ENCODE measurements around the gene DHX9. TPM values are rescaled to one million over a fixed set of nuclear protein-coding genes. Genes with fewer than 3 reads are reported as not detected.

DHX9 gene
- total RNA-seq, 1 experiment from 2014 or later, result 180 TPM

GRCh38 chr1:182857212-182857611 lies 18.1 kb downstream of the DHX9 start:
- in situ Hi-C loops (cut with HindIII; ENCODE audit: low pct_unique_long_range_greater_than_20kb, low sequenced_read_pairs), result no loop called here
- no TSS peak for BruUV-seq (replicated peaks)

DNA sequence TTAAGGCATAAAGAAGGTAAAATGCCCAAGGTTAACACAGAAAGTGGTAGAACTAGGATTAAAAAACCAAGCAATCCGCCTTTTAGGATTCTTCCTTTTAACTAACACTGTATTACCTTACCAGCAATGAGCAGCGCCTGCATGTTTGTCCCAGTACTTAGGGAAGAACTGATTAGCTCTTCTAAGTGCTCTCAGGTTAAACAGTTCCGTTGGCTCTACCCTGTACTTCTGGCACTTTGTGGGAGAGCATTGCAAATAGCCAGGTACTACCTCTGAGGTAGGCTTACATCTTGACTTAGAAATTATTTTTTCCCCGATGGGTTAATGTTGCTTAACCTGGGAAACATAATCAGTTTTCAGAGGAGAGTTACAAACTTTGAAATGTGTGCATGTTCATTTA lies 21.5 kb downstream of the DHX9 start:
- no TSS peak for BruUV-seq (replicated peaks)
- Histone ChIP-seq H3K9me3 (ENCODE audit: control insufficient read depth, insufficient read depth, low read depth, low read length) (no peaks in the 10 kb centered on the region), H3K36me3 (ENCODE audit: control insufficient read depth, insufficient read depth, low read length) (peaks cover 89% of the 10 kb centered on the region), H3K27ac (ENCODE audit: low read length) (no peak overlapping the region), H3K4me3 (ENCODE audit: low read depth in 2 of 2, low read length in 2 of 2) (no peak overlapping the region), H3K27me3 (ENCODE audit: control insufficient read depth, insufficient read depth, low read length) (no peaks in the 10 kb centered on the region), H3K4me1 (ENCODE audit: control insufficient read depth, insufficient read depth, low read length) (no peaks in the 10 kb centered on the region)
- no peak for ATAC-seq
- in situ Hi-C loops (cut with HindIII; ENCODE audit: low pct_unique_long_range_greater_than_20kb, low sequenced_read_pairs), result no loop called here
- POLR2A ChIA-PET, result no interaction called here
- no peak for DNase-seq (ENCODE audit: low read depth, low spot score)
- intact Hi-C loops (cut with micrococcal nuclease; ENCODE audit: unreplicated experiment), result no loop called here
- TF ChIP-seq SIN3A (IDR thresholded peaks at IDR 0.05; ENCODE audit: borderline replicate concordance, insufficient read depth, low read depth, low read length), result no peak
- TF ChIP-seq POLR2AphosphoS5 (IDR thresholded peaks at IDR 0.05; ENCODE audit: low read depth, low read length), result no peak
- TF ChIP-seq REST (IDR thresholded peaks at IDR 0.05; ENCODE audit: insufficient read depth in 1 of 2, low read depth in 2 of 2, low read length in 1 of 2), result no peak
- TF ChIP-seq, protein P1, sequence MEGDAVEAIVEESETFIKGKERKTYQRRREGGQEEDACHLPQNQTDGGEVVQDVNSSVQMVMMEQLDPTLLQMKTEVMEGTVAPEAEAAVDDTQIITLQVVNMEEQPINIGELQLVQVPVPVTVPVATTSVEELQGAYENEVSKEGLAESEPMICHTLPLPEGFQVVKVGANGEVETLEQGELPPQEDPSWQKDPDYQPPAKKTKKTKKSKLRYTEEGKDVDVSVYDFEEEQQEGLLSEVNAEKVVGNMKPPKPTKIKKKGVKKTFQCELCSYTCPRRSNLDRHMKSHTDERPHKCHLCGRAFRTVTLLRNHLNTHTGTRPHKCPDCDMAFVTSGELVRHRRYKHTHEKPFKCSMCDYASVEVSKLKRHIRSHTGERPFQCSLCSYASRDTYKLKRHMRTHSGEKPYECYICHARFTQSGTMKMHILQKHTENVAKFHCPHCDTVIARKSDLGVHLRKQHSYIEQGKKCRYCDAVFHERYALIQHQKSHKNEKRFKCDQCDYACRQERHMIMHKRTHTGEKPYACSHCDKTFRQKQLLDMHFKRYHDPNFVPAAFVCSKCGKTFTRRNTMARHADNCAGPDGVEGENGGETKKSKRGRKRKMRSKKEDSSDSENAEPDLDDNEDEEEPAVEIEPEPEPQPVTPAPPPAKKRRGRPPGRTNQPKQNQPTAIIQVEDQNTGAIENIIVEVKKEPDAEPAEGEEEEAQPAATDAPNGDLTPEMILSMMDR (IDR thresholded peaks at IDR 0.05), result no peak
- no peak for TF ChIP-seq TCF7L2 (IDR thresholded peaks at IDR 0.05; ENCODE audit: low read depth, low read length)
- CTCF ChIA-PET, result no interaction called here

More at GRCh38 chr1:182857212-182857611, 18.1 kb downstream of the DHX9 start:
- DNase-seq (ENCODE audit: low read depth, low spot score), result no peak
- ChIA-PET CTCF (no interaction called here), POLR2A (no interaction called here)
- intact Hi-C loops (cut with micrococcal nuclease; ENCODE audit: unreplicated experiment), result no loop called here
- ATAC-seq, result no peak
- H3K36me3 ChIP-seq (ENCODE audit: control insufficient read depth, insufficient read depth, low read length), result peaks cover 92% of the 10 kb centered on the region
- H3K4me1 ChIP-seq (ENCODE audit: control insufficient read depth, insufficient read depth, low read length), result no peaks in the 10 kb centered on the region
- no peaks in the 10 kb centered on the region for H3K9me3 ChIP-seq (ENCODE audit: control insufficient read depth, insufficient read depth, low read depth, low read length)
- H3K4me3 ChIP-seq (ENCODE audit: low read depth in 2 of 2, low read length in 2 of 2), result no peak overlapping the region
- TF ChIP-seq REST (IDR thresholded peaks at IDR 0.05; ENCODE audit: insufficient read depth in 1 of 2, low read depth in 2 of 2, low read length in 1 of 2) (no peak), SIN3A (IDR thresholded peaks at IDR 0.05; ENCODE audit: borderline replicate concordance, insufficient read depth, low read depth, low read length) (no peak), TCF7L2 (IDR thresholded peaks at IDR 0.05; ENCODE audit: low read depth, low read length) (no peak), POLR2AphosphoS5 (IDR thresholded peaks at IDR 0.05; ENCODE audit: low read depth, low read length) (no peak)
- TF ChIP-seq, protein P1 (IDR thresholded peaks at IDR 0.05), result no peak
- H3K27ac ChIP-seq (ENCODE audit: low read length), result no peak overlapping the region
- no peaks in the 10 kb centered on the region for H3K27me3 ChIP-seq (ENCODE audit: control insufficient read depth, insufficient read depth, low read length)

Data from Panc1 (cell line).